GM21447 (cell line): ENCODE data around the gene PRMT1.
A peak's percentile ranks its signal among the peaks of the same experiment; 100 is the strongest.

Experiments used
- ATAC-seq: cut with Tn5 transposase; IDR thresholded peaks from one replicate; pipeline ENCODE4 v1.9.1; 2021; ENCODE audit not compliant: unreplicated experiment

PRMT1 gene

DNA sequence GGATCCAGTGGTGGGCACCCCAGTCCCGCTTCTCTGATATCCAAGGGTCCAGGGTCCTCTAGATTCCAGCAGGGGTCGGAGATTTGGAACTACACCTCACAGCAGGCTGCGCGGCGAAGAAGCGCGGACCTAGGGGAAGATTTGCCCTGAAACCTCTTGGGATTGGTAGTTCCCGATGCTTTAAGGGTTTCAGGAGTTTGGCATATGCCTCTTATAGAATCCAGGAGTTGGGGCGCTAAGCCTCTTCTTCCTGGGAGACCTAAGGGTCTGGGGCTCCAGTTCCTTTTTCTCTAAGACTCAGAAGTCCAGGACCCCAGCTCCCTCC is 11.0 kb upstream of the PRMT1 start:
- peak; percentile 2 for ATAC-seq

DNA sequence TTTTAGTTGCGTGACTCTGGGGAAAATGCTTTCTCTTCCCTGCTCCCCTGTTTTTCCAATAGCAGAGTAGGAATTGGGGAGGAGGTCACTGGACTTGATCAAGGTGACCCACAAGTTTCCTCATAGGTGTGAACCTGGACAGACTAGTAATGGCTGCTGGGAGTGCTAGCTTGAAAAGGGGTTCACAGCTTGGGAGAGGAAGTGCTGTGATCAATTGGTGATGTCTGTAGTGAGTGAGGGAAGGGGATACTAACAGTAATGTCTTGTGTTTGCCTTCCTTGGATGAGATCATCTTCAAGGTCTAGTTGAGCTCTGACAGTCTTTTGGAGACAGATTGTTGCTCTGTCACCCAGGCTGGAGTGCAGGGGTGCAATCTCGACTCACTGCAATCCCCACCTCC is 9.6 kb upstream of the PRMT1 start:
- ATAC-seq, result no peak

GRCh38 chr19:49669516-49669915 is 7.6 kb upstream of the PRMT1 start:
- ATAC-seq, result no peak

DNA sequence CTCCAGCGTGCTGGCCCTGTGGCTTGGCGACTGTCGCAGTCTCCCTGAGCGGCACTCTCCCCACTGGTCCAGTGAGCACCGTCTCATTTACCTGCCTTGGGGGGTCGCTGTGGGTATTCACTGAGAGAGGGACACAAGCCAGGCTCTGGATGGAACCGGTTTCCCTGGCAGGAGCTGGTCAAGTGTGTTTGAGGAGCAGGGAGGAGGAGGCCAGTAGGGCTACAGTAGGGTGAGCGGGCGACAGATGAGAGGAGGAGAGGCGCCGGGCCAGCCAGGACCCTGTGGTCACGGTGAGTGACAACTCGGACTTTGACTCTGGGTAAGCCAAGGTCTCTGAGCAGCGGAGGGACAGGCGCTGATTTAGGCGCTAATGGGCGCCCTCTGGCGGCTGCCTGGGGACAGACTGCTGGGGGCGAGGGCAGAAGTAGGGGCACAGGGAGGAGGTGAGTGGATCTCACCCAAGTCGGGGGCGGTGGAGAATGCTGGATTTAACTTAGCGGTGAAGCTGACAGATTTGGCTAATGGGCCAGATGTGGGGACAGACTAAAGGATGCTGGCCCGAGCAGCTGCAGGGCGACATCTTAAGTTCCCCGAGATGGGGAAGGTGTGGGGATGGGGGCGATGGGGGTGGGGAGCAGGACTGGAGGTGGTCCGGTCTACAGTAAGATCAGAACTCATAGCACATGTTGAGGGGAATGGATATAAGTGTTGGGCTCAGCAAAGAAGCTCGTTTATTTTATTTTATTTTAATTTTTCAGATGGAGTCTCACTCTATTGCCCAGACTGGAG is 4.7 kb upstream of the PRMT1 start:
- ATAC-seq, result no peak

GRCh38 chr19:49676136-49676783 is 811 bp upstream of the PRMT1 start:
- peak; percentile 23 for ATAC-seq

- peak; percentile 69 for ATAC-seq
These were observed 264 bp upstream of the PRMT1 start for GRCh38 chr19:49676784-49677230.

DNA sequence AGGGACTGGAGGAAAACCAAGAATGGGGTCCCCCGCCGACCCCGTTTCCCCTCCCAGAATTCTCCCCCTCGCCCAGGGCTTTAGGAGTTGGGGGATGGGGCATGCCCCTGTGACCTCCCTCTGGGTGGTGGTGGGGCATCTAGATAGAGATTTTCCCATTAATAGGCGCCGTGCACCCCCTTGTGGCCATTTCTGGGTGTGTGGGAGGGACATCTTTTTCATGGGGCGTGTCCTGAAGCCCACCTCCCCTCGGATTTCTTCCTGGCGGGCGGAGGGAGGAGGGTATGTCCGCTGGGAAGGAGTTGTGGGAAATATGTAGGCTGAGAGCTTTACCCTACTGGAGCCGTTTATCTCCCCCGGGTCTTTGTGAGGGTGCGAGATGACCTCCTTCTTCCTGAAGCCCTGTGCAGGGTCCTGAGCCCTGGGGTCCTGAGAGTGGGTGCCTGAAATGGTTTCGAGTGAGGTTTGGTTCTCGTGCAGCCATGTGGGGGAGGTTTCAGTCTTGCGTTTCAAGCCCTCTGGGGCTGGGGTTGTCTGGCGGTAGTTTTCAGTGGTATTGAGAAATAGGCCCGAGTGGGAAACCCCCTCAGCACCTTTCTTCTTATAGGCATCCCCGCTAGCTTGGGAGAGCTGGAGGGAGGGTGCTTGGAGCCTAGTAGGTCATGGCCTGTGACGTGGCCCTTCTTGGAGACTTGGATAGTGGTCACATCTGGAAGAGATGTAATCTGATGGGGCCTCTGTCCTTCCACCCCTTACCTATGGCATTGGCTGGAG is 1.0 kb downstream of the PRMT1 start:
- no peak for ATAC-seq

DNA sequence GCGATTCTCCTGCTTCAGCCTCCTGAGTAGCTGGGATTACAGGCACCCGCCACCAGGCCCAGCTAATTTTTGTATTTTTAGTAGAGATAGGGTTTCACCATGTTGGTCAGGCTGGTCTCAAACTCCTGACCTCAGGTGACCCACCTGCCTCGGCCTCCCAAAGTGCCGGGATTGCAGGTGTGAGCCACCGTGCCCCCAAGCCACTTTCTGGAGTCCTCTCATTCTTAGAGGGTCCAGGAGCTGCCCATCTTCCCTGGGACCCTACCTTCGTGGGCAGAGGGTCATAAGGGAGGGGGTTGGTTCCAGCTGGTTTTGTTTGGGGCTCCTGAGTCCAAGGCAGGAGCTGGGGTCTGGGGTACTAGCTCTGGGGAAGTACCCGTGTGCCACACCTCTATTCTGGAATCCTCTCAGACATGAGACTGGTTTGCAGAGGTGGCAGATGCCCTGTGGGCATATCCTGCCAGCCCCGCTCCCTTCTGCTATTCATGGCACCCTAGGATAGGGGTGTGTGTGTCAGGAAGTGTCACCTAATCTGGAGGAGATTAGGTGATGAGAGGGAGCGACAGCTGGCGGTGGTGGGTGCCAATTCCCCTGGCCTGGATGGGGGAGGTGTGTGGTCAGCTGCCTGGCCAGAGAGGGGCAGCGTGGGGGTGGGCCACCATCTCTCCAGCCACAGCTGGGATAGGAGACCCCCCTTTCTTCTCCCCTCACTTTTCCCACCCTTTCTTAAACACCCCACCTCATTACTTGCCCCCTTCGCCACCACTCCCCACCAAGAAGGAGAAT is 2.1 kb downstream of the PRMT1 start:
- ATAC-seq, result no peak

GRCh38 chr19:49679771-49680413 is 2.8 kb downstream of the PRMT1 start:
- ATAC-seq, result no peak

- ATAC-seq, result no peak
These were observed 3.6 kb downstream of the PRMT1 start for GRCh38 chr19:49680421-49681351.

- no peak for ATAC-seq
These were observed 4.8 kb downstream of the PRMT1 start for GRCh38 chr19:49681830-49682229.

GRCh38 chr19:49682274-49682673 is 5.2 kb downstream of the PRMT1 start:
- no peak for ATAC-seq

- ATAC-seq, result no peak
These were observed 6.8 kb downstream of the PRMT1 start for GRCh38 chr19:49683814-49684250.

- ATAC-seq, result no peak
These were observed 7.3 kb downstream of the PRMT1 start for GRCh38 chr19:49684251-49684982.

GRCh38 chr19:49684983-49685553 is 8.0 kb downstream of the PRMT1 start:
- ATAC-seq, result no peak

GRCh38 chr19:49685845-49686332 is 8.8 kb downstream of the PRMT1 start:
- no peak for ATAC-seq

DNA sequence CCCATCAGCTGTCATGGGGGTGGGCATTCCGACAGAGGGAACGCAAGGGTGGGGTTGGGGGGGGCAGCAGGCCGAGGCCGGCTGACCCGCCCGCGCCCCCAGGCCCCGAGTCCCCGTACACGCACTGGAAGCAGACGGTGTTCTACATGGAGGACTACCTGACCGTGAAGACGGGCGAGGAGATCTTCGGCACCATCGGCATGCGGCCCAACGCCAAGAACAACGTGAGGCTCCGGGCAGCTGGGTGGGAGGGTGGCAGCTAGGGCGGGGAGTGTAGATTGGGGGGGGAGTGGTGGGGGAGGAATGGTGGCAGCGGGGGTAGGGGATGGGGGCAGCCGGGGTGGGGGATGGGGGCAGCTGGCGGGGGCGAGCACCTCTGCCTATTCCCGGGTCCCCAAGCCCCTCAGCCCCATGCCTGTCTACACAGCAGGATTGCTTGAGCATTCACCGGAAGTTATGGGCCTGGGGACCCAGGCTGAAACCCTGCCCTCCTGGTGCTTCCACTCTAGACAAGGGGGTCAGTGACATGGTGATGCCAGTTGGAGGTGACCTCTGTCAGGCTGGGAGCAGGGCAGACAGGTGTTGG is 9.5 kb downstream of the PRMT1 start:
- no peak for ATAC-seq

GRCh38 chr19:49687150-49687549 is 10.1 kb downstream of the PRMT1 start:
- no peak for ATAC-seq
